Mammary epithelial cell (primary cell): ENCODE measurements around the gene ADAMTS9.

Source experiments
- EZH2 ChIP-seq: IDR thresholded peaks from 2 replicates; pipeline ENCODE4 v1.6.1; 2012; ENCODE audit warnings: low read length, inconsistent platforms, borderline replicate concordance
- TF ChIP-seq, protein P1 (sequence below), 2 donors: IDR thresholded peaks in 1 of 2; conservative IDR thresholded peaks in 1 of 2; 2 replicates each; pipeline ENCODE4 v1.5.1; 2011 to 2012; ENCODE audit warnings: inconsistent platforms in 2 of 2, low read length in 2 of 2, mild to moderate bottlenecking in 2 of 2, control low read depth in 1 of 2, low read depth in 1 of 2; ENCODE audit not compliant: insufficient read depth in 1 of 2; ENCODE audit errors: extremely low read depth in 1 of 2

DNA sequence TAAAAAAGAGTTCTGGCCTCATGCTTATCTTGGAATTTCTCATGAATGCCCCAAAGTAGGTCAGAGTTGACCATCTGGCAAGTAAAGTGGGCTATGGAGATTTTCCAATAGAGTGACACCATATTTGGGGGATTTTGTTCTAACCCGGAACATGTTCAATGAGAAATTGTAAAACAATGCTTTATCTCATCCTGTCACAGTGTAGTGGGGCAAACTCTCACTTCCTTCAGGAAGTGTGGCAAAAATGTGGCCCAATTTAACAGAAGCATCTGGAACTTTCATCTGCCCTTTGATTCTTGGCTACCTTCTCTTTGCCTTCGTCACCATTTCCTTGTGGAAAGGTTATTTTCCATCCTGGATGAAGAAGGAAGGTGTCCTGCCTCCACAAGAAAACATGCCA, 70.8 kb downstream of the ADAMTS9 start:
- TF ChIP-seq, protein P1, sequence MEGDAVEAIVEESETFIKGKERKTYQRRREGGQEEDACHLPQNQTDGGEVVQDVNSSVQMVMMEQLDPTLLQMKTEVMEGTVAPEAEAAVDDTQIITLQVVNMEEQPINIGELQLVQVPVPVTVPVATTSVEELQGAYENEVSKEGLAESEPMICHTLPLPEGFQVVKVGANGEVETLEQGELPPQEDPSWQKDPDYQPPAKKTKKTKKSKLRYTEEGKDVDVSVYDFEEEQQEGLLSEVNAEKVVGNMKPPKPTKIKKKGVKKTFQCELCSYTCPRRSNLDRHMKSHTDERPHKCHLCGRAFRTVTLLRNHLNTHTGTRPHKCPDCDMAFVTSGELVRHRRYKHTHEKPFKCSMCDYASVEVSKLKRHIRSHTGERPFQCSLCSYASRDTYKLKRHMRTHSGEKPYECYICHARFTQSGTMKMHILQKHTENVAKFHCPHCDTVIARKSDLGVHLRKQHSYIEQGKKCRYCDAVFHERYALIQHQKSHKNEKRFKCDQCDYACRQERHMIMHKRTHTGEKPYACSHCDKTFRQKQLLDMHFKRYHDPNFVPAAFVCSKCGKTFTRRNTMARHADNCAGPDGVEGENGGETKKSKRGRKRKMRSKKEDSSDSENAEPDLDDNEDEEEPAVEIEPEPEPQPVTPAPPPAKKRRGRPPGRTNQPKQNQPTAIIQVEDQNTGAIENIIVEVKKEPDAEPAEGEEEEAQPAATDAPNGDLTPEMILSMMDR (conservative IDR thresholded peaks at IDR 0.05 in 1 of 2, IDR thresholded peaks at IDR 0.05 in 1 of 2; ENCODE audit: extremely low read depth in 1 of 2, insufficient read depth in 1 of 2, low read depth in 1 of 2, low read length in 2 of 2), result no peak
- TF ChIP-seq EZH2, result no peak
